GM12891 (cell line): Measurements from ENCODE around the gene COLEC11.
A peak's percentile ranks its signal among the peaks of the same experiment; 100 is the strongest.

Experiments
- DNase-seq: peaks from one replicate; pipeline ENCODE4 v3.0.0; 2011; ENCODE audit warnings: low spot score; ENCODE audit not compliant: insufficient read length
- FAIRE-seq: peaks from 2 replicates; lab custom pipeline; 2011; peaks lifted over from hg19 to GRCh38; lab: Jason Lieb, UNC
- PAX5 ChIP-seq: IDR thresholded peaks from 2 replicates; pipeline ENCODE4 v1.6.1; 2011; ENCODE audit warnings: low read length, moderate library complexity, mild to moderate bottlenecking; ENCODE audit not compliant: insufficient read depth, severe bottlenecking
- POLR2A ChIP-seq: IDR thresholded peaks from 2 replicates; pipeline ENCODE4 v1.6.1; 2011; ENCODE audit warnings: low read depth, low read length, control low read depth
- POLR2AphosphoS5 ChIP-seq: IDR thresholded peaks from 2 replicates; pipeline ENCODE4 v1.6.1; 2011; ENCODE audit warnings: low read depth, low read length, control low read depth
- POU2F2 ChIP-seq: IDR thresholded peaks from 2 replicates; pipeline ENCODE4 v1.6.1; 2011; ENCODE audit warnings: low read depth, mild to moderate bottlenecking, control low read depth, low read length, moderate library complexity
- SPI1 ChIP-seq: IDR thresholded peaks from 2 replicates; pipeline ENCODE4 v1.6.1; 2011; ENCODE audit warnings: low read depth, low read length, control low read depth
- TAF1 ChIP-seq: IDR thresholded peaks from 2 replicates; pipeline ENCODE4 v1.6.1; 2011; ENCODE audit warnings: low read depth, low read length, control low read depth

Gene COLEC11

DNA sequence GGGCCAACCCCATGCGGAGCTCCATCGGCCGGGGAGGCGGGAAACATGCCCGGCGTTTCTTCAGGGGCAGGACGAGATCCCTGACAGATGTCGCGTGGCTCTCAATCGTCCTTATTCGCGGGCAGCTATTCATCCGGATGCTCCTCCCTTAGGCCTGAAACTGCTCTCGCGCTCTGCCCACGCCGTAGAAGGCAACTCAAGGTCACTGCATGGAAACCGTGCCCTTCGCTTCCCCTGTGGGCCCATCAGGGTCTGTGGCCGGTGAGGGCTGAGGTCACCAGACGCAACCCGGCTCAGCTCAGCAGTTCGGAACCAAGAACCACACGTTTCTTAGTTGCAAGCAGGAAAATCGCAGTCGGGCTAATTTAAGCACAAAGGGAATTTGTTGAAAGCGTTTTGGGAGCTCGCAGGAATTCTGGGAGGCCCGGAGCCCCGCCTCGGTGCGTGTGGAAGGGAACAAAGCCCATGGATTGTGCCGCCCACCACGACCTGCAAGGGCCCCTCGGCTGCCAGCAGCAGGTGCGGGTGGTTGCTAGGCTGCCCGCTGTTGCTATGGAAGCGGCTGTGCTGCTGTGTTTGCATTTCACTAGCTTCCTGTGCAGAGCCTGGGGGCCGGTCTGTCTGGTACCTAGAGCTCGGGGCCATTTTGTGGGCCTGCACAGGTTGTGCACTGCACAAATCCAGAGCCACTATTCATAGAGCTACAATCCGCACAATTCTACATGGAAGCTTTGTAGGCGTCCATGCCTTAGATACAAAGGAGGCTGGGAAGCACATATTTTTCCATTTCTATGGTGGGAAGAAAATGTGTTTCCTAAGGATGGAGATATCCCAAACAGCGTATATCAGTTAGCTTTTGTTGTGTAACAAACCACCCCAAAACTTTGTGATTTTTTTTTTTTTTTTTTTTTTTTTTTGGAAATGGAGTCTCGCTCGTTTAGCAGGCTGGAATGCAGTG is 57.1 kb downstream of the COLEC11 start:
- DNase-seq: peak; percentile 95
- peak; percentile 97 for FAIRE-seq

DNA sequence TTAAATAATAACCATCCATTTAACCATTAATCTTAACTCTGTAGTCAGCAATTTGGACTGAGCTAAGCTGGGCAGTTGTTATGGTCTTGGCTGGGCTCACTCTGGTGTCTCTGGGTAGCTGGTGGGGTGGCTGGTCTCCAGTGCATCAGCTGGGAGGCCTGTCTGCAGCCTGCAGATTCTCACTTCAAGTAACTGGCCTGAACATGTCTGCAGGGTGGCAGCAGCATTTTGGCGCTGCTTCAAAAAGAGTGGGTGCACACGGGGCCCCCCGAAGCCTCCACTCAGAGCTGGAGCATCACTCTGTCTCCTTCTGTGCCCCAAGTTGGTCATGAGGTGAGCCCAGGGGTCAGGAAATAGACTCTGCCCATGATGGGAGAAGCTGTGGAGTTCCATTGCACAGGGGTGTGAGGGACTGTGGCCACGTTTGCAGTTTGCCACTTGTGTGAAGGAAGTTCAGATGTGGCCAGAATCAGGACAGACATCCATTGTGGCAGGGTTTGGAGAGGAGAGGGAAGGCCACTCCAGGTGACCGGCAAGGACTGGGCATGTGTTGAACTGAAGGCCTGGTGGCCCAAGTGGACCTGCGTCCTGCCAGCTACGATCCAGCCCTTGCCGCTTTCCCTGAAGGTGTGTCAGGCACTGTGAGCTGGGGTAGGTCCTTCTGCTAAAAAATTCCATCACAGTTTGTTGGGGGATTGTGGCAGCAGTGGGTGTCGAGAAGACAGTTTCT is 58.1 kb downstream of the COLEC11 start:
- DNase-seq: no peak
- FAIRE-seq: peak; percentile 23

More for the DNA sequence above, 57.1 kb downstream of the COLEC11 start:
- TF ChIP-seq TAF1 (no peak), PAX5 (no peak), POU2F2 (peak; percentile 65; the same call in 1 of the 2 replicates)

DNA sequence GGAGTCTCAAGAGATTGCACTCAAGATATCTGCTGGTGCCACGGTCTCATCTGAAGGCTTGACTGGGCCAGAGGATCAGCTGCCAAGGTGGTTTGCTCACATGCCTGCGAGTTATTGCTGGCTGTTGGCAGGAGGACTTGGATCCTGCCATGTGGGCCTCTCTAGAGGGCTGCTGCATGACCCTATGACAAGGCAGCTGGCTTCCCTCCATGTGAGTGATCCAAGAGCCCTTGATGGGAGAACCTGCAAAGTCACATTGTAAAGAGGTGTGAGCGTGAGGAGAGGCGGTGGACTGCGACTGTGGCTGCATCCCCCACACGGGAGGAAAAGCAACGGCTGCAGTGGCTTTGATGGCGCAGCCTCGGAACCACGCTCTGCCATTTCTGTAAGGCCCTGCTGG is 59.1 kb downstream of the COLEC11 start:
- FAIRE-seq: no peak
- no peak for DNase-seq
- TF ChIP-seq POLR2AphosphoS5: no peak
- no peak for TF ChIP-seq POLR2A
- no peak for TF ChIP-seq PAX5
- TF ChIP-seq SPI1: no peak

More for the DNA sequence above, 58.1 kb downstream of the COLEC11 start:
- TF ChIP-seq PAX5: no peak
- TF ChIP-seq POU2F2: no peak
- no peak for TF ChIP-seq TAF1
- no peak for TF ChIP-seq SPI1
- TF ChIP-seq POLR2AphosphoS5: no peak

DNA sequence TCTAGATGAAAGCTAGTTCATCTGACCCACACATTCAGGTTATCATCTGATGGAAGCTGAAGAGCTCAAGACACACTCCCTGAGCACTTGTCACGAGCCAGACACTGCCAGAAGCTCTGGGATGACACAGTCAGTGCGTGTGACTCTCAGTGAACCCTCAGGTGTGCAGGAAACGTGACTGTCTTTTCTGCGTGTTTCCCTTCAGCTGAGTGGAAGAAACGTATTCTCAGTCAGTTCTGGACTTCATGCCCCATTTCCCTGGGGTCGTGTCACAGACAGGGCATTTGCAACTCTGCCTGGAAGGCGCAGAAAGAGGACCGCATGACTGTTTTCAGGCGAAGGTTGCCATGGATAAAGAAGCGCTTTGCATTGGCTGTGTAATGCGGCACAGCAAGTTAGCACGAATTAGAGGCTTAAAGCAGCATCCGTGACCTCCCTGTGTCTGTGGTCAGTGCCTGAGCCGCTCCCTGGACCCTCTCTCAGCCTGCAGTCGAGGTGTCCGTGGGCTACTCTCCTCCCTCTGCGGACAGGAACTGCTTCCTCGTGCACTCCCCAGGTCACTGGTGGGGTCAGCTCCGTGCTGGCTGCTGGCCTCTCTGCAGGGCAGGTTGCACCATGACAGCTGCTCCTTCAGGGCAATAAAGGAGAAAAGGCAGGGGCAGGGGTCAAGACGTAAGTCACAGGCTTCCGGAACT is 59.8 kb downstream of the COLEC11 start:
- no peak for DNase-seq
- FAIRE-seq: no peak
- no peak for TF ChIP-seq SPI1
- no peak for TF ChIP-seq POLR2A
- no peak for TF ChIP-seq PAX5
- TF ChIP-seq POU2F2: no peak
- no peak for TF ChIP-seq POLR2AphosphoS5
- TF ChIP-seq TAF1: no peak

DNA sequence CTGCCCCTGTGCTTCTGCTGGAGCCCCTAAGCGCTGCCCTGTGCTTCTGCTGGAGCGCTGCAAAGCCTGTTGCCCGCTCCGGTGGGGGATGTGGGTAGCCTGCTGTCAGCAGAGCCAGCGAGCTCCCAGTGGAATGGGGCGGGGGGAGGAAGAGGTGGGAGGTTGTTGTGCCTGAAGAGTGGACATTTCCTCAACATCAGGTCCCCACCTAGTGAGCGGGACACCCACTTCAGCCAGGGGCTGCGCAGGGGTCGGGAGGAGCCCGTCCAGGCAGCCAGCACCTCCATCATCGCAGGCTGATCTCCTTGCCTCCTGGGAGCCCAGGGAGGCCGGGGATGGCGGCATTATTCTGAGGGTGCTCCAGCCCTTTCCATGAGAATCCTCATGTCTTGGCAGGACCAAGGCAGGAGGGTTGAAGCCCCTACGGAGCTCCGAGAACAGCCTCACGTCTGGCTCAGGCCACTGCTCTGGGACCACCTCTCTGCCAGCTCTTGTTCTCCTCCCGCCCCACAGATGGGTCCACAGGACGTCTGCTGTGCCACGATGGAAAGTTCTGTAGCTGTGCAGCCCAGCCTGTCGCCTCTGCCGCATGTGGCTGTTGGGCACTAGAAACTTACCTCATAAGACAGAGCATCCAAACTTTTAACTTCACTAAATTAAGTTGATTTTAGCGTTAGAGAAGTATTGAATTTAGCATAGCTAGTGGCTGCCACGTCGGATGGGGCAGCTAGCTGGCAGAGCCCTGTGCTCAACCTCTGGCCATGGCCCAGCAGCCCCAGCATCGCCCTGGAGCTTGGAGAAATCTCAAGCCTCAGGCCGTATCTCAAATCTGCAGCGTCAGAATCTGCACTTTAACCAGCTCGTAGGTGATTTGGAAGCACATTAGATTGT is 61.2 kb downstream of the COLEC11 start:
- TF ChIP-seq PAX5: no peak
- no peak for TF ChIP-seq POLR2A
- no peak for TF ChIP-seq POLR2AphosphoS5
- no peak for TF ChIP-seq SPI1
- TF ChIP-seq POU2F2: no peak
- no peak for TF ChIP-seq TAF1
- FAIRE-seq (no peak), DNase-seq (no peak)

DNA sequence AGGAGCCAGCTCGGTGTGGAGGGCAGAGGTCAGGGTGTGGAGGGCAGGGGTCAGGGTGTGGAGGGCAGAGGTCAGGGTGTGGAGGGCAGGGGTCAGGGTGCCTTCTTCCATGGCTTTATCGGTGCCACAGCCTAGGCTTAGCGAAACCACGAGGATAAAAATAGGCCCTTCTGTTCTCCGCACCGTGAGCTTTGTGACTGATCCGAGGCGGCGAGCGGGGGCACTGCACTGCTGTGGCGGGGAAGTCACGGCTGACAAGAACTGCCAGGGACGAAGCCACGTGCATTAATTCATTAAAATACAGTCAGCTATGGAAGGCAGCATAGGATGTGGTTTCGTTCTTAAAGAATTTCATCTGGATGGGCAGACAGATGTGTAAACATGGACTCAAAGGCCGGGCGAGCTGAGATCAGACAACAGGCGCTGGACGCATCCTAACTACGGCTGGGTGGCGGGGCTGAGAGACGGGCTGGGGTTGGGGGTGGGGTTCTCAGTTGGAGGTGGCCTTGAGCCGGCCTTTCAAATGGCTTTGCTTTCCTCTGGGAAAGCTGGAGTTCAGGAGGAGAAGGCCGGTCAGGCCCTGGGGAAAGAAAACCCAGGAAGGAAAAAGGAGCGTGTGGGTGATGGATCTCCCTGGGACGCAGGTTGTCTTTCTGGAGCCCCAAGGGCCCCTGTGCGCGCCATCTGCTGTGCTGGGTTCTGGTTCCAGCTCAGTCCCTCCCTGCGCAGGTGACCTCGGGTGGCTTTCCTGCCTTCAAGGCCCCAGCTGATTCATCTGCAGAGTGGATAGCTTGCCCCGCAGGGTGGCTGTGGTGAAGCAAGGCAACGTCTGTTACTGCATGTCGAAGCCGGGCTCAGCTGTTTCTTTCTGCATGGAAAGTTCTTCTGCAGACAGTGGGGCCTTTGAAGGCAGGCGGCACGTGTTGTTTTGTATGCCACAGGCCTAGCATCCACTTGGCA is 62.1 kb downstream of the COLEC11 start:
- FAIRE-seq (no peak), DNase-seq (no peak)
- TF ChIP-seq POLR2A: no peak
- TF ChIP-seq POU2F2: no peak
- no peak for TF ChIP-seq POLR2AphosphoS5
- TF ChIP-seq TAF1: no peak
- no peak for TF ChIP-seq SPI1
- no peak for TF ChIP-seq PAX5

DNA sequence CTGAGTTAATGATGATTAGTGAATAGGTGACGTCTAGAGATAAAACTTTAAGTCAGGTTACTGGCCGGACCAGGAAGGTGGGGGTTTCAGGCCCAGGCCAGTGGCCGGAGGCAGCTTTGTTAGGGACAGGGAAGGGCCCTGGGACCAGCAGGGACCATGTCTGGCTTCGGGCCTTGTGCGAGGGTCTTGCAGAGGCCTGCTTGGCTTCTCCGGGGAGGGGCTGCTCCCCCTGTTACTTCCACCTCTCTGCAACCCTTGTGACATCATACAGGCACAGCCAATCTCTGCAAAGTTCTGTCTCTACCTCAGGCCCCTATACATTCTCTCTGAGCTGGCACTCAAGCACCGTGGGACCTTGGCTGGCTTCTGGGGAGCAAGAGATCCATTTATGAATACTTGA is 63.0 kb downstream of the COLEC11 start, which contains the start of gene ALLC:
TSS of gene ALLC (plus strand) at position 320 of the 400 bp plus-strand sequence. CDS start 12,958 bp downstream, outside the sequence.
- FAIRE-seq (no peak), DNase-seq (no peak)
- TF ChIP-seq POU2F2: no peak
- no peak for TF ChIP-seq POLR2A
- TF ChIP-seq TAF1: no peak
- no peak for TF ChIP-seq SPI1
- TF ChIP-seq POLR2AphosphoS5: no peak
- TF ChIP-seq PAX5: no peak
